ENCODE data around the gene TTC23L.

DNA sequence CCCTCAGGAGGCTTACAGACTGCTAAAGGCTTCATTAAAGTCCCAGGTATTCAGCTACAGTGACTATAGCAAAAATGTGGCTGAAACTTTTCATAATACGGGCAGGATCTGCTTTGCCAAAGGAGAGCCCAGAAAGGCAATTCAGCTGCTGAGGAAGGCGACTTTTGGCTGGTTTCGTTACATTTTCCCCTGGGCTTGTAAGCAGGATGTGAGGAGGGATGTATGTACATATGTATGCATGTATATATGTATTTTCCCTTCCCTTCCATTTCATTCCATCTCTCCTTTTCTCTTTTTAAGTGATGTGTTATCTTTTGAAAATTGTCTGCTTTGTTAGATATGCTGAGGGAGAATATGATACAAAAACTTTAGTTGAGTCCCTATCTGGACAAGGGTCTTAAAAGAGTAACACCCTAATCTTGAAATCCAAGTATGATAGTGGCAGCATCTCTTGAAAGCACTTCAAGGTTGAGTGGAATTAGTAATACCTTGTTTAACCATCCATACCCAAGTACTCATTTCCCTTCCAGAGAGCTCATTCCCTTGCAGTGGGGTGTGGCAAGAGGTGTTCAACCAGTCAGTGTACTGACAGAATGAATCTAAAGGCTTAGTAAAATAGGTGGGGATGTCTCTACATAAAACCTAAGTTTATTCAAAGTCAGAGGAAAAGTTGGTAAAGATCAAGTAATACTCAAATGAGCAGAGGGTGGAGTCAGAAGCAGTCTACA, 47.6 kb downstream of the TTC23L start:
- TF ChIP-seq, protein P1, sequence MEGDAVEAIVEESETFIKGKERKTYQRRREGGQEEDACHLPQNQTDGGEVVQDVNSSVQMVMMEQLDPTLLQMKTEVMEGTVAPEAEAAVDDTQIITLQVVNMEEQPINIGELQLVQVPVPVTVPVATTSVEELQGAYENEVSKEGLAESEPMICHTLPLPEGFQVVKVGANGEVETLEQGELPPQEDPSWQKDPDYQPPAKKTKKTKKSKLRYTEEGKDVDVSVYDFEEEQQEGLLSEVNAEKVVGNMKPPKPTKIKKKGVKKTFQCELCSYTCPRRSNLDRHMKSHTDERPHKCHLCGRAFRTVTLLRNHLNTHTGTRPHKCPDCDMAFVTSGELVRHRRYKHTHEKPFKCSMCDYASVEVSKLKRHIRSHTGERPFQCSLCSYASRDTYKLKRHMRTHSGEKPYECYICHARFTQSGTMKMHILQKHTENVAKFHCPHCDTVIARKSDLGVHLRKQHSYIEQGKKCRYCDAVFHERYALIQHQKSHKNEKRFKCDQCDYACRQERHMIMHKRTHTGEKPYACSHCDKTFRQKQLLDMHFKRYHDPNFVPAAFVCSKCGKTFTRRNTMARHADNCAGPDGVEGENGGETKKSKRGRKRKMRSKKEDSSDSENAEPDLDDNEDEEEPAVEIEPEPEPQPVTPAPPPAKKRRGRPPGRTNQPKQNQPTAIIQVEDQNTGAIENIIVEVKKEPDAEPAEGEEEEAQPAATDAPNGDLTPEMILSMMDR (IDR thresholded peaks at IDR 0.05; ENCODE audit: low read length): no peak
- TF ChIP-seq EZH2 (optimal IDR thresholded peaks at IDR 0.05; ENCODE audit: low read depth, low read length): no peak
- no peak for TF ChIP-seq EZH2phosphoT487 (IDR thresholded peaks at IDR 0.05; ENCODE audit: low read length)

All from MM.1S (cell line).